Measurements from ENCODE around the gene ZNHIT1. TPM values are rescaled to one million over a fixed set of nuclear protein-coding genes. Genes with fewer than 3 reads are reported as not detected.
A peak's percentile ranks its signal among the peaks of the same experiment; 100 is the strongest.

The ZNHIT1 gene
- total RNA-seq, 1 donor, result 75.6 TPM

DNA sequence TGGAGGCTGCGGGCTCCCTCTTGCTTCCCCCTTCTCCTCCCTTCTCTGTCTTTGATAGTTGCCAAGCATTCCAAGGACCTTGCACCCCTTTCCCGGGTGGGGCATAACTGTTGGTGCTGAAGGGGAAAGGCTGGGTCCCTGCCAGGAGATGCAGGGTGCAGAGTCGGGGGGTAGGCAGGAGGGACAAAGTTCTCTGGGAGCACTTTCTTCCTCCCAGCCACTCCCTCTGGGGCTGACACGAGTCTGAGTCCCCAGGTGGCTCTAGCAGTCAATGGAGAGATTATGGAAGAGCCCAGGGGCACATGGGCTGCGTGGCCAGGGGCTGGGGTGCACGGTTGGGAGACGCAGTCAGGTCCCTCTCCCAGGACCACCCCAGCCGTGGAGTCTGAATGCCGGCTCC is 17.6 kb downstream of the ZNHIT1 start:
- no peak overlapping the region for H3K4me3 ChIP-seq (ENCODE audit: low read depth, low read length)
- TF ChIP-seq, protein P1, sequence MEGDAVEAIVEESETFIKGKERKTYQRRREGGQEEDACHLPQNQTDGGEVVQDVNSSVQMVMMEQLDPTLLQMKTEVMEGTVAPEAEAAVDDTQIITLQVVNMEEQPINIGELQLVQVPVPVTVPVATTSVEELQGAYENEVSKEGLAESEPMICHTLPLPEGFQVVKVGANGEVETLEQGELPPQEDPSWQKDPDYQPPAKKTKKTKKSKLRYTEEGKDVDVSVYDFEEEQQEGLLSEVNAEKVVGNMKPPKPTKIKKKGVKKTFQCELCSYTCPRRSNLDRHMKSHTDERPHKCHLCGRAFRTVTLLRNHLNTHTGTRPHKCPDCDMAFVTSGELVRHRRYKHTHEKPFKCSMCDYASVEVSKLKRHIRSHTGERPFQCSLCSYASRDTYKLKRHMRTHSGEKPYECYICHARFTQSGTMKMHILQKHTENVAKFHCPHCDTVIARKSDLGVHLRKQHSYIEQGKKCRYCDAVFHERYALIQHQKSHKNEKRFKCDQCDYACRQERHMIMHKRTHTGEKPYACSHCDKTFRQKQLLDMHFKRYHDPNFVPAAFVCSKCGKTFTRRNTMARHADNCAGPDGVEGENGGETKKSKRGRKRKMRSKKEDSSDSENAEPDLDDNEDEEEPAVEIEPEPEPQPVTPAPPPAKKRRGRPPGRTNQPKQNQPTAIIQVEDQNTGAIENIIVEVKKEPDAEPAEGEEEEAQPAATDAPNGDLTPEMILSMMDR (IDR thresholded peaks at IDR 0.05; ENCODE audit: insufficient read depth, low read depth, low read length), result no peak
- DNase-seq (ENCODE audit: low read depth), result no peak

DNA sequence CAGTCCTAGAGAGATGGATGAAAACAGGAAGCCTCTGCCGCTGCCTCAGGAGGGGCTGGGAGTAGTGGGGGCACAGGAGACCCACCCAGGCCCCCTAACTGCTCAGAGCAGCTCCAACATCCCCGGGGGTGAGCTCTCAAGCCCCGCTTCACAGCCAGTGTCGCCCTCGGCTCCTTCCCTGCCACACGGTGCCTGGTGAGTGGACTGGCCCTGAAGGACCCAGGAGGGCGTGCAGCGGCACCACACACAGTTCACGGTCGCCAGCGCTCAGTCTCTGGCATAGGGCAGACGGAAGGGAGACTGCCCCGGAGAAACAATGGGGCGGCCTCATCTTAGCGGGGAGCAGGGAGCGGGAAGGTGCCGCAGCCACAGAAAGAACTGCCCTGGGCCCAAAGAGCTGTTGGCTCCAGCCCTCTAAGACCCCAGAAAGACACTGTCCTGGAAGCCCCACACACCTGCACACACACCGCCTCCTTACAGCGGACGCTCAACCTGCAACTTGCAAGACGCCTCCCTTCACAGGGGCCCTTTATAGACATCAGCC is 18.4 kb downstream of the ZNHIT1 start:
- no peak overlapping the region for H3K4me3 ChIP-seq (ENCODE audit: low read depth, low read length)
- TF ChIP-seq, protein P1 (IDR thresholded peaks at IDR 0.05; ENCODE audit: insufficient read depth, low read depth, low read length), result no peak
- no peak for DNase-seq (ENCODE audit: low read depth)

GRCh38 chr7:101237206-101238067 is 19.5 kb downstream of the ZNHIT1 start, which contains the start of gene CLDN15:
CLDN15 (minus strand) TSS chr7:101237802; CDS start chr7:101237581, 221 bp downstream.
- DNase-seq (ENCODE audit: low read depth), result peak; percentile 52
- H3K4me3 ChIP-seq (ENCODE audit: low read depth, low read length), result no peak within 1 kb of the TSS
- TF ChIP-seq, protein P1 (IDR thresholded peaks at IDR 0.05; ENCODE audit: insufficient read depth, low read depth, low read length), result no peak

DNA sequence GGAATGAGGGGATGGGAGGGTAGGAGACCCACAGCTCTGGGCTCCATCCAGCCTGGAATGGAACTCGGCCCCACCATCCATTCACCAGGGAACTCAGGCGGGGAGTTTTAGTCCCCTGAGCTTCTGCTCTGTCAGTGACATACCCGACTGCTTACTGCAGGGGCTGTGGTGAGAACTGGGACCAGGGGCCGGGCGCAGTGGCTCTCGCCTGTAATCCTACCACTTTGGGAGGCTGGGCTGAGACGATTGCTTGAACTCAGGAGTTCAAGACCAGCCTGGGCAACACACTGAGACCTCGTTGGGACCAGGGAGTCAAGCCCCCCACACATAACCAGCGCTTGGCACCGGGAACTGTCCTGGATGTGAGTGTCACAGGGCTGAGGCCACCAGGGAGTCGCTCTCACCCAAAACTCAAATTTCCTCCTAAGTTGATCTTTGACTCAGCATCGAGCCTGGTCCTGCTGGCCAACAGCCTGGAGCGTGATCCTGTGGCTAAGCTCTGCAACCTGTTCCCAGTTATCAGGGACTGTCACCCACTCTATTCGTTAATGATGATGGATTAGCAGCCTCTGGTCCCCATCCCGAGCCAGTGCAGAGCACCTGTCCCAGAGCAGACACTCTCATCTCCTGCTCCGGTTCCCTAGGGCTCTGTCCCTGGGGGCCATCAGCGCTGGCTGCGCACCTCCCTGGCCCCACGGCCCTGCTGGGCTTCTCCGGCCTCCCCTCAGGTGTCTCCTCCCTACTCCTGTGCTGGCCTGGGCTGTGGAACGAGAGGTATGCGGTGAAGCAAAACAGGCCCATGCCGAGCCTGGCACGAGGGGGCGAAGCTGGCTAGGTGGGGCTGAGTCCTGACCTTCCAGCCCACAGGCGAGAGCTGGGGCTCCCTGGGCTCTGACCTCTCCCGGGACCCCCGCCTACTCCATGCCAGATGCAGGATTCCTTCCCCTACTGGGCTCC is 20.5 kb downstream of the ZNHIT1 start:
- TF ChIP-seq, protein P1 (IDR thresholded peaks at IDR 0.05; ENCODE audit: insufficient read depth, low read depth, low read length), result no peak
- DNase-seq (ENCODE audit: low read depth), result no peak
- H3K4me3 ChIP-seq (ENCODE audit: low read depth, low read length), result no peak overlapping the region

DNA sequence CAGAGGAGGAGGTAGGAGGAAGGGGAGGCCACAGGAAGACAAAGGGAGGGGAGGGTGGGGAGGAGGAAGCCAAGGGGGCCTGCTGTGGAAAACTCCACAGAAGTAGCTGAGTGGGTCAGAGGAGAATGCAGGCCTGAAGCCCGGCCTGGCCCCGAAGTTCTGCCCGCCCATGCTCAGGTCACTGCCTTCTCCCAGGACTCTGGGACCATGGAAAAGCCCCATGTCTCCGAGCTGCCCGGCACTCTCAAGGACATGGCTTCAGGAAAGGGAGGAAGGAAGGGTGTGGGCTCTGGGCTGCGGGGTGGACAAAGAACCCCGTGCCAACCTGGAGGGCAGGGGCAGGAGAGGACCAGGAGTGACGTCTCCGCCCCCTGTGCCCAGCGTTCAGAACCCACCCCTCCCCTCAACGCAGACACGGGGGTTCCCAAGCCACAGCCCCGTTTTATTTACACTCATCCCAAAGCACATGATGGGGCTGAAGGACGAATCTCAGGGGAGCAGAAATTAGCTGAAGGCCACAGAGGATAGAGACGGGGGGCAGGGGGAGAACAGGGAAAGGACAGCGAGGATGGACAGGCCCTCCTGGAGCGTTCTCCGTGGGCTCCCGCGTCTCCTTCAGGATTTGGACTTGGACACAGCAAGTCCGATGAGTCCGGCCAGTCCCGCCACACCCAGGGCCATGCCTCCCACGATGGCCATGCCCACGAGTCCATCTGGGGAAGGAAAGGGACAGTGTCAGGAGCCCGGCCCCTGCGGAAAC is 21.4 kb downstream of the ZNHIT1 start:
- no peak overlapping the region for H3K4me3 ChIP-seq (ENCODE audit: low read depth, low read length)
- DNase-seq (ENCODE audit: low read depth), result no peak
- TF ChIP-seq, protein P1 (IDR thresholded peaks at IDR 0.05; ENCODE audit: insufficient read depth, low read depth, low read length), result no peak

DNA sequence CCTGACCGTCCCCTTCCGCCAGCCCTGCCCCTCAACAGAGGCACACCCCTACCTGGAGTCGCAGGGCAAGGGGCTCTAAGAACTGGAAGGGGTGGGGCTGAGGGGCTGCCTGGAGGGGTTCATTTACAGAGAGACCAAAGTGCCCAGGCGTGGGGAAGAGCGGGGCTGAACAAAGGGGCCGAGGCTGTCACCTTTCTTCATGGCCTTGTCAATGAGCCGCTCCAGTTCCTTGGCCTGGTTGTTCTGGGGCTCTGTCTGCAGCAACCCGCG is 21.9 kb downstream of the ZNHIT1 start:
- no peak for DNase-seq (ENCODE audit: low read depth)
- H3K4me3 ChIP-seq (ENCODE audit: low read depth, low read length), result no peak overlapping the region
- TF ChIP-seq, protein P1 (IDR thresholded peaks at IDR 0.05; ENCODE audit: insufficient read depth, low read depth, low read length), result no peak
